ENCODE data around the gene NRXN3.

GRCh38 chr14:79639613-79640012 lies 1469.4 kb downstream of the NRXN3 start:
- TF ChIP-seq POLR2A (IDR thresholded peaks at IDR 0.05) = no peak
- TF ChIP-seq, protein P1, sequence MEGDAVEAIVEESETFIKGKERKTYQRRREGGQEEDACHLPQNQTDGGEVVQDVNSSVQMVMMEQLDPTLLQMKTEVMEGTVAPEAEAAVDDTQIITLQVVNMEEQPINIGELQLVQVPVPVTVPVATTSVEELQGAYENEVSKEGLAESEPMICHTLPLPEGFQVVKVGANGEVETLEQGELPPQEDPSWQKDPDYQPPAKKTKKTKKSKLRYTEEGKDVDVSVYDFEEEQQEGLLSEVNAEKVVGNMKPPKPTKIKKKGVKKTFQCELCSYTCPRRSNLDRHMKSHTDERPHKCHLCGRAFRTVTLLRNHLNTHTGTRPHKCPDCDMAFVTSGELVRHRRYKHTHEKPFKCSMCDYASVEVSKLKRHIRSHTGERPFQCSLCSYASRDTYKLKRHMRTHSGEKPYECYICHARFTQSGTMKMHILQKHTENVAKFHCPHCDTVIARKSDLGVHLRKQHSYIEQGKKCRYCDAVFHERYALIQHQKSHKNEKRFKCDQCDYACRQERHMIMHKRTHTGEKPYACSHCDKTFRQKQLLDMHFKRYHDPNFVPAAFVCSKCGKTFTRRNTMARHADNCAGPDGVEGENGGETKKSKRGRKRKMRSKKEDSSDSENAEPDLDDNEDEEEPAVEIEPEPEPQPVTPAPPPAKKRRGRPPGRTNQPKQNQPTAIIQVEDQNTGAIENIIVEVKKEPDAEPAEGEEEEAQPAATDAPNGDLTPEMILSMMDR (IDR thresholded peaks at IDR 0.05 in 4 of 5, conservative IDR thresholded peaks at IDR 0.05 in 1 of 5) = no peak
